B cell (primary cell): ENCODE results near the gene SHB. TPM values are rescaled to one million over a fixed set of nuclear protein-coding genes. Genes with fewer than 3 reads are reported as not detected.

Source experiments
- ATAC-seq: fragments of 200-7000 bp; cut with Tn5 transposase; one replicate; pipeline ENCODE4 v1.10.0; 2021; ENCODE audit warnings: low read depth, mild to moderate bottlenecking, moderate number of reproducible peaks, moderate library complexity
- CTCF ChIA-PET: fragments of 350-600 bp; sonication (Branson Sonifier 250); formaldehyde crosslinking; loops from one replicate; lab custom pipeline; 2021; ENCODE audit warnings: antibody characterized with exemption, inconsistent platforms; lab: Charles Lee
- POLR2A ChIA-PET: fragments of 350-600 bp; sonication (Branson Sonifier 250); formaldehyde crosslinking; loops from one replicate; lab custom pipeline; 2021; ENCODE audit warnings: antibody characterized with exemption; lab: Charles Lee
- DNase-seq: peaks from one replicate; pipeline ENCODE4 v3.0.0; 2013
- H2AFZ ChIP-seq: 2 replicates; pipeline ENCODE4 v1.6.1; 2012; ENCODE audit warnings: mild to moderate bottlenecking, low read depth, low read length; ENCODE audit not compliant: insufficient read depth, poor library complexity, severe bottlenecking
- H3K27ac ChIP-seq, 2 donors: 1 replicate in 1 of 2; 2 replicates in 1 of 2; pipeline ENCODE4 v1.5.1; 2012 to 2013; ENCODE audit warnings: low read length in 2 of 2, mild to moderate bottlenecking in 2 of 2, moderate library complexity in 1 of 2
- H3K27me3 ChIP-seq, 4 experiments: fragments of 200-600 bp in 1 of 4; sonication (generic) in 1 of 4; replicated peaks in 1 of 4; 1 replicate in 2 of 4; 2 replicates in 2 of 4; pipeline versions ENCODE4 v1.6.1 to v1.7.0; 2013 to 2016; ENCODE audit warnings: low read length in 3 of 4, mild to moderate bottlenecking in 2 of 4, mixed read lengths in 1 of 4, moderate library complexity in 1 of 4; ENCODE audit not compliant: insufficient read depth in 4 of 4, control insufficient read depth in 3 of 4; ENCODE audit errors: control extremely low read depth in 1 of 4
- H3K36me3 ChIP-seq, 2 experiments: replicated peaks in 1 of 2; 1 replicate in 1 of 2; 2 replicates in 1 of 2; pipeline versions ENCODE4 v1.6.1 to v1.7.1; 2013; ENCODE audit warnings: low read length in 1 of 2; ENCODE audit not compliant: insufficient read depth in 2 of 2, control insufficient read depth in 1 of 2; ENCODE audit errors: control extremely low read depth in 1 of 2, extremely low read depth in 1 of 2
- H3K4me1 ChIP-seq, 2 donors: fragments of 200-600 bp in 1 of 2; sonication (generic) in 1 of 2; 1 replicate in 1 of 2; 2 replicates in 1 of 2; pipeline versions ENCODE4 v1.5.1 to v1.6.1; 2013 to 2017; ENCODE audit warnings: low read length in 2 of 2; ENCODE audit not compliant: control insufficient read depth in 2 of 2, insufficient read depth in 2 of 2
- H3K4me2 ChIP-seq: replicated peaks from 2 replicates; pipeline ENCODE3; 2012; ENCODE audit warnings: mild to moderate bottlenecking, low read depth, low read length; ENCODE audit not compliant: poor library complexity, severe bottlenecking
- H3K4me3 ChIP-seq, 5 experiments: fragments of 200-600 bp in 1 of 5; sonication (generic) in 1 of 5; 1 replicate in 3 of 5; 2 replicates in 2 of 5; pipeline versions ENCODE4 v1.5.1 to v1.7.0; 2011 to 2016; ENCODE audit warnings: low read length in 4 of 5, mild to moderate bottlenecking in 4 of 5, low read depth in 2 of 5, control low read depth in 1 of 5, moderate library complexity in 1 of 5; ENCODE audit not compliant: insufficient read depth in 1 of 5; ENCODE audit errors: control extremely low read depth in 1 of 5, extremely low read depth in 1 of 5
- H3K79me2 ChIP-seq: fragments of 200-600 bp; sonication (generic); one replicate; pipeline ENCODE4 v1.6.0; 2016; ENCODE audit warnings: low read length; ENCODE audit not compliant: control insufficient read depth, insufficient read depth
- H3K9ac ChIP-seq: fragments of 200-600 bp; sonication (generic); 2 replicates; pipeline ENCODE4 v1.6.1; 2017; ENCODE audit warnings: mild to moderate bottlenecking, low read length, moderate library complexity
- H3K9me3 ChIP-seq, 3 donors: one replicate each; pipeline versions ENCODE4 v1.6.1 to v1.7.1; 2013; ENCODE audit warnings: low read length in 2 of 3; ENCODE audit not compliant: control insufficient read depth in 2 of 3, insufficient read depth in 1 of 3; ENCODE audit errors: control extremely low read depth in 1 of 3
- H4K20me1 ChIP-seq: 2 replicates; pipeline ENCODE4 v1.6.0; 2012; ENCODE audit warnings: mild to moderate bottlenecking, low read length; ENCODE audit not compliant: insufficient read depth, control insufficient read depth, poor library complexity, severe bottlenecking
- H3K27ac Mint-ChIP-seq: one replicate; pipeline ENCODE4 v1.8.0; 2021; ENCODE audit warnings: mixed read lengths
- H3K27me3 Mint-ChIP-seq: one replicate; pipeline ENCODE4 v1.8.0; 2021; ENCODE audit warnings: mixed read lengths
- H3K4me1 Mint-ChIP-seq: one replicate; pipeline ENCODE4 v1.8.0; 2021; ENCODE audit warnings: mixed read lengths
- H3K4me3 Mint-ChIP-seq: one replicate; pipeline ENCODE4 v1.8.0; 2021; ENCODE audit warnings: mixed read lengths
- H3K9me3 Mint-ChIP-seq: one replicate; pipeline ENCODE4 v1.8.0; 2022; ENCODE audit warnings: mixed read lengths; ENCODE audit not compliant: insufficient read depth
- CTCF ChIP-seq: fragments of 200-600 bp; IDR thresholded peaks from one replicate; pipeline ENCODE4 v1.8.0; 2022; ENCODE audit warnings: antibody characterized with exemption, mild to moderate bottlenecking
- EZH2 ChIP-seq: IDR thresholded peaks from 2 replicates; pipeline ENCODE4 v1.6.1; 2012; ENCODE audit warnings: borderline replicate concordance, low read depth, mild to moderate bottlenecking, moderate library complexity, low read length; ENCODE audit not compliant: insufficient read depth, poor library complexity, severe bottlenecking
- WGBS: methylation state at CpG from one replicate; pipeline ENCODE4 v1.1.5; 2013; ENCODE audit warnings: missing lambda C conversion rate; ENCODE audit not compliant: insufficient coverage; 5-methylcytosine and 5-hydroxymethylcytosine counted together
- intact Hi-C: fragments of 100-400 bp; cut with micrococcal nuclease; formaldehyde crosslinking; loops from one replicate; pipeline ENCODE4 v1.10.0; 2022
- polyA plus RNA-seq: library from polyadenylated mRNA; depleted of rRNA; stranded (reverse); fragments of >200 nt; gene quantifications from 2 replicates; pipeline ENCODE4 v1.2.3, GENCODE V29; 2012
- total RNA-seq, 2 donors: library from RNA; stranded (reverse); fragments of 120-200 nt in 1 of 2; gene quantifications; 1 replicate in 1 of 2; 2 replicates in 1 of 2; pipeline versions ENCODE4 v1.2.3 to v1.2.4, GENCODE V29; 2013 to 2022

The SHB gene
- total and polyA plus RNA-seq, 2 donors (not counting 1 experiment from before 2014, with no cell fraction given), result 0.06 to 1.9 TPM

GRCh38 chr9:38018241-38018957 is 50.6 kb downstream of the SHB start:
- no peaks in the 10 kb centered on the region for H3K36me3 ChIP-seq
- no peak overlapping the region for H3K9ac ChIP-seq
- intact Hi-C loops, result no loop called here
- H3K79me2 ChIP-seq, result no peaks in the 10 kb centered on the region
- no peak overlapping the region for H3K27ac ChIP-seq
- no peaks in the 10 kb centered on the region for H3K4me1 ChIP-seq
- no peak overlapping the region for H3K4me3 Mint-ChIP-seq
- WGBS, result 91% methylated on average over 4 of the region's 5 CpGs
- no peak overlapping the region for H2AFZ ChIP-seq
- peaks cover 9% of the 10 kb centered on the region for H3K27me3 Mint-ChIP-seq
- no peaks in the 10 kb centered on the region for H4K20me1 ChIP-seq
- TF ChIP-seq EZH2 (no peak), CTCF (no peak)
- ATAC-seq (no peak), DNase-seq (no peak)
- H3K4me3 ChIP-seq, result no peak overlapping the region
- H3K27me3 ChIP-seq, result no peaks in the 10 kb centered on the region
- ChIA-PET POLR2A (no interaction called here), CTCF (interaction anchor here (1.1 kb wide), 1 partner anchor 141 kb away, joined by 3 read pairs; no protein-coding TSS in a partner anchor)
- no peak overlapping the region for H3K4me2 ChIP-seq
- H3K9me3 ChIP-seq, result no peaks in the 10 kb centered on the region
- H3K27ac Mint-ChIP-seq, result no peak overlapping the region
- H3K9me3 Mint-ChIP-seq, result no peaks in the 10 kb centered on the region
- H3K4me1 Mint-ChIP-seq, result no peaks in the 10 kb centered on the region

- no peak for ATAC-seq
- H3K9ac ChIP-seq, result no peak overlapping the region
- no peaks in the 10 kb centered on the region for H3K4me1 Mint-ChIP-seq
- no peak for DNase-seq
- H4K20me1 ChIP-seq, result no peaks in the 10 kb centered on the region
- H3K36me3 ChIP-seq, result no peaks in the 10 kb centered on the region
- H3K4me3 Mint-ChIP-seq, result no peak overlapping the region
- no peak overlapping the region for H3K27ac Mint-ChIP-seq
- no peaks in the 10 kb centered on the region for H3K27me3 ChIP-seq
- H2AFZ ChIP-seq, result no peak overlapping the region
- peaks cover 9% of the 10 kb centered on the region for H3K27me3 Mint-ChIP-seq
- H3K27ac ChIP-seq, result no peak overlapping the region
- WGBS, result 67% methylated on average over 1 of the region's 2 CpGs
- H3K4me2 ChIP-seq, result no peak overlapping the region
- no peaks in the 10 kb centered on the region for H3K9me3 ChIP-seq
- H3K9me3 Mint-ChIP-seq, result no peaks in the 10 kb centered on the region
- no peaks in the 10 kb centered on the region for H3K4me1 ChIP-seq
- CTCF ChIA-PET, result no interaction called here
- intact Hi-C loops, result no loop called here
- no peak overlapping the region for H3K4me3 ChIP-seq
- POLR2A ChIA-PET, result no interaction called here
- no peaks in the 10 kb centered on the region for H3K79me2 ChIP-seq
- no peak for TF ChIP-seq EZH2
- TF ChIP-seq CTCF, result no peak
These were observed 51.2 kb downstream of the SHB start for GRCh38 chr9:38017885-38018186.
